Suprapubic skin (tissue), 4 donors: ENCODE results near the gene TRIO. TPM values are rescaled to one million over a fixed set of nuclear protein-coding genes. Genes with fewer than 3 reads are reported as not detected.

Experiments
- DNase-seq, 2 donors: peaks; one replicate each; pipeline ENCODE4 v3.0.0-alpha.2; 2019; ENCODE audit warnings: low spot score in 2 of 2
- H3K27ac ChIP-seq: fragments of 200-600 bp; sonication (generic); one replicate; pipeline ENCODE4 v1.5.1; 2019
- H3K27me3 ChIP-seq: fragments of 200-600 bp; sonication (generic); one replicate; pipeline ENCODE4 v1.5.1; 2019
- H3K36me3 ChIP-seq: fragments of 200-600 bp; sonication (generic); one replicate; pipeline ENCODE4 v1.5.1; 2019
- H3K4me1 ChIP-seq: fragments of 200-600 bp; sonication (generic); one replicate; pipeline ENCODE4 v1.5.1; 2019
- H3K4me3 ChIP-seq: fragments of 200-600 bp; sonication (generic); one replicate; pipeline ENCODE4 v1.5.1; 2019; ENCODE audit warnings: mild to moderate bottlenecking
- H3K9me3 ChIP-seq: fragments of 200-600 bp; sonication (generic); one replicate; pipeline ENCODE4 v1.5.1; 2019
- CTCF ChIP-seq, 2 donors: fragments of 200-600 bp in 1 of 2; fragments of 450-650 bp in 1 of 2; sonication (generic) in 1 of 2; IDR thresholded peaks; one replicate each; pipeline ENCODE4 v1.5.1; 2016 to 2019; ENCODE audit warnings: antibody characterized with exemption in 2 of 2, mild to moderate bottlenecking in 1 of 2, moderate library complexity in 1 of 2
- EP300 ChIP-seq: sonication (generic); formaldehyde crosslinking; IDR thresholded peaks from one replicate; pipeline ENCODE4 v1.6.1; 2017; ENCODE audit warnings: antibody characterized with exemption
- POLR2A ChIP-seq, 2 donors: fragments of 450-650 bp; IDR thresholded peaks; one replicate each; pipeline ENCODE4 v1.6.1; 2017; ENCODE audit warnings: antibody characterized with exemption in 2 of 2, mild to moderate bottlenecking in 2 of 2, moderate library complexity in 2 of 2
- POLR2AphosphoS5 ChIP-seq, 3 donors: sonication (generic); formaldehyde crosslinking; IDR thresholded peaks; one replicate each; pipeline ENCODE4 v1.6.1; 2017; ENCODE audit warnings: antibody characterized with exemption in 3 of 3
- WGBS: methylation state at CpG from one replicate; pipeline ENCODE4 v1.1.5; 2018; 5-methylcytosine and 5-hydroxymethylcytosine counted together
- total RNA-seq, 4 donors: library from RNA; depleted of rRNA; stranded (reverse); fragments of >200 nt; gene quantifications; one replicate each; pipeline ENCODE4 v1.1.0, GENCODE V29; 2016

The TRIO gene
- total RNA-seq, 4 donors from 2014 or later = 62.7 to 159 (median 70.4) TPM

- DNase-seq = no peak
- WGBS = 38% methylated on average over 2 of the region's 2 CpGs
Observed at GRCh38 chr5:14105718-14106410, 37.3 kb upstream of the TRIO start.

GRCh38 chr5:14107536-14107935, 35.6 kb upstream of the TRIO start:
- WGBS = 81% methylated on average over 8 of the region's 8 CpGs
- DNase-seq = no peak
- no peak overlapping the region for H3K4me3 ChIP-seq
- peaks cover 6% of the 10 kb centered on the region for H3K4me1 ChIP-seq
- no peaks in the 10 kb centered on the region for H3K27me3 ChIP-seq
- no peak overlapping the region for H3K27ac ChIP-seq
- no peaks in the 10 kb centered on the region for H3K9me3 ChIP-seq
- H3K36me3 ChIP-seq = no peaks in the 10 kb centered on the region
- TF ChIP-seq POLR2AphosphoS5 (IDR thresholded peaks at IDR 0.05) = no peak
- no peak for TF ChIP-seq EP300
- no peak for TF ChIP-seq CTCF (IDR thresholded peaks at IDR 0.05)
- no peak for TF ChIP-seq POLR2A (IDR thresholded peaks at IDR 0.05)

More at GRCh38 chr5:14105718-14106410, 37.3 kb upstream of the TRIO start:
- no peak overlapping the region for H3K4me3 ChIP-seq
- H3K4me1 ChIP-seq = peaks cover 6% of the 10 kb centered on the region
- no peaks in the 10 kb centered on the region for H3K9me3 ChIP-seq
- no peak overlapping the region for H3K27ac ChIP-seq
- no peaks in the 10 kb centered on the region for H3K27me3 ChIP-seq
- H3K36me3 ChIP-seq = no peaks in the 10 kb centered on the region
- TF ChIP-seq POLR2A (IDR thresholded peaks at IDR 0.05) = no peak
- no peak for TF ChIP-seq EP300
- TF ChIP-seq CTCF (IDR thresholded peaks at IDR 0.05) = no peak
- TF ChIP-seq POLR2AphosphoS5 (IDR thresholded peaks at IDR 0.05) = no peak

- no peaks in the 10 kb centered on the region for H3K36me3 ChIP-seq
- no peak overlapping the region for H3K27ac ChIP-seq
- 34% methylated on average over 21 of the region's 21 CpGs for WGBS
- DNase-seq = no peak
- no peaks in the 10 kb centered on the region for H3K9me3 ChIP-seq
- peaks cover 6% of the 10 kb centered on the region for H3K4me1 ChIP-seq
- H3K4me3 ChIP-seq = no peak overlapping the region
- TF ChIP-seq CTCF (IDR thresholded peaks at IDR 0.05) (peak; percentile 25 to 65), POLR2AphosphoS5 (IDR thresholded peaks at IDR 0.05) (no peak), EP300 (no peak), POLR2A (IDR thresholded peaks at IDR 0.05) (no peak)
- H3K27me3 ChIP-seq = no peaks in the 10 kb centered on the region
Observed at GRCh38 chr5:14108170-14108996, 34.8 kb upstream of the TRIO start.

- DNase-seq = peak in 1 of 2 donors; percentile 68
- Histone ChIP-seq H3K4me1 (peaks cover 6% of the 10 kb centered on the region), H3K36me3 (no peaks in the 10 kb centered on the region), H3K27me3 (no peaks in the 10 kb centered on the region), H3K4me3 (no peak overlapping the region), H3K27ac (no peak overlapping the region), H3K9me3 (no peaks in the 10 kb centered on the region)
- TF ChIP-seq EP300 = no peak
- TF ChIP-seq POLR2A (IDR thresholded peaks at IDR 0.05) = no peak
- no peak for TF ChIP-seq POLR2AphosphoS5 (IDR thresholded peaks at IDR 0.05)
- no peak for TF ChIP-seq CTCF (IDR thresholded peaks at IDR 0.05)
- 72% methylated on average over 8 of the region's 8 CpGs for WGBS
Observed at GRCh38 chr5:14109041-14109747, 33.9 kb upstream of the TRIO start.
